ENCODE results near the gene LRCOL1. TPM values are rescaled to one million over a fixed set of nuclear protein-coding genes. Genes with fewer than 3 reads are reported as not detected.

LRCOL1 gene
- total RNA-seq, 1 donor = not detected

GRCh38 chr12:132571051-132571450, 39.3 kb downstream of the LRCOL1 start:
- no peak for DNase-seq (ENCODE audit: low read depth)
- no peak for TF ChIP-seq CTCF (IDR thresholded peaks at IDR 0.05; ENCODE audit: insufficient read depth, low read length)
- H3K4me3 ChIP-seq (ENCODE audit: low read depth, low read length) = no peak overlapping the region

- no peak for TF ChIP-seq CTCF (IDR thresholded peaks at IDR 0.05; ENCODE audit: insufficient read depth, low read length)
- H3K4me3 ChIP-seq (ENCODE audit: low read depth, low read length) = no peak overlapping the region
These were observed 39.7 kb downstream of the LRCOL1 start for GRCh38 chr12:132570635-132571034.

DNA sequence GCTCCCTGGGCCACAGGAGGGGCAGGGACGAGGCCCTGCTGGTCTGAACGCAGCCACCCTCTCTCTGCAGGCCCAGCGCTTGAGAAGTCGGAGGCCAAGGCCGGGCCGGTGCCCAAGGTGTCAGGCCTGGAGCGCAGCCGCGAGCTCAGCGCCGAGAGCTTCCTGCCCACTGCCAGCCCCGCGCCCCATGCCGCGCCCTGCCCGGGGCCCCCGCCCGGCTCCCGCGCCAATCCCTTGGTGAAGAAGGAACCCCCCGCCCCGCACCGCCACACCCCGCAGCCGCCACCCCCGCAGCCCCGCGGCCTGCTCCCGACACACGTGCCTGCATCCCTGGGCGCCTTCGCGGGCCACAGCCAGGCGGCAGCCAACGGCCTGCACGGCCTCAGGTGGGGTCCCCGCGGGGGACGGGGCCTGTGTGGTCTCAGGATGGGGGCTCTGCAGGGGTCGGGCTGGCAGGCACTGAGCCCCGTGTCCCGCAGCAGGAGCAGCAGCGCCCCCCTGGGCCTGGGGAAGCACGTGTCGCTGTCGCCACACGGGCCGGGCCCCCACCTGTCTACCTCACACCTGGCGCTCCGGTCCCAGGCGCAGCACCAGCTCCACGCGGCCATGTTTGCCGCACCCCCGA, 40.4 kb downstream of the LRCOL1 start:
- H3K4me3 ChIP-seq (ENCODE audit: low read depth, low read length) = no peak overlapping the region
- no peak for DNase-seq (ENCODE audit: low read depth)
- no peak for TF ChIP-seq CTCF (IDR thresholded peaks at IDR 0.05; ENCODE audit: insufficient read depth, low read length)

More at GRCh38 chr12:132570635-132571034, 39.7 kb downstream of the LRCOL1 start:
- no peak for DNase-seq (ENCODE audit: low read depth)

DNA sequence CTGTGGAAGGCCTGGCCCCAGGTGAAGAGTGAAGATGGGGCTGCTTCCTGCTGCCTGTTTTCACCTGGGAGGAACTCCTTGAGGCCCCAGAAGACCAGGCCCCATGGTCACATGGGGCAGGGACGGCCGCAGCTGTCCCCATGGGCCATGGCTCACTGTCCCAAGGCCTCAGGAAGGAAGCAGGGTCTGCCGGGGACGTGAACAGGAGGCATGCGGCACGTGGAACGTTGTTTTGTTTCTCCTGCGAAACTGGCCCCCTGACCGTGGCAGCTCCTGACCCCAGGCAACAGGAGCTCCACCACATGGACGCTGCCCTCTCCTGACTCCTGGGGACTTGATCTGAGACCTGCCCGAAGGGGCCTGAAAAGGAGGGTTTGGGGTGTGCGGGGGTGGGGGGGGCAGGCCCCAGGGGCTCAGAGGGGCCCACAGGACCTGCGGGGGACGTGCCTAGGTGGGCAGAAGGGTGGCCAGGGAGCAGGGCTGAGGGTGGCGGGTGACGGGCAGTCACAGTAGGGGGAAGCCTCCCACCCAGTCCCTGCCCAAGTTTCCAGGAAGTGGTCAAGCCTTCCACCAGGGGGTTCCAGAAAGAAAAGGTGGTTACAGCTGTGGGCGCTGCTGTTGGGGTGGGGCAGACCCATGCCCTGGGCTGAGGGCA, 41.4 kb downstream of the LRCOL1 start:
- DNase-seq (ENCODE audit: low read depth) = no peak
- no peak for TF ChIP-seq CTCF (IDR thresholded peaks at IDR 0.05; ENCODE audit: insufficient read depth, low read length)

GRCh38 chr12:132568301-132568700, 42.1 kb downstream of the LRCOL1 start:
- no peak for DNase-seq (ENCODE audit: low read depth)
- H3K4me3 ChIP-seq (ENCODE audit: low read depth, low read length) = no peak overlapping the region
- TF ChIP-seq CTCF (IDR thresholded peaks at IDR 0.05; ENCODE audit: insufficient read depth, low read length) = no peak

More for the DNA sequence above, 41.4 kb downstream of the LRCOL1 start:
- H3K4me3 ChIP-seq (ENCODE audit: low read depth, low read length) = no peak overlapping the region

- no peak for TF ChIP-seq CTCF (IDR thresholded peaks at IDR 0.05; ENCODE audit: insufficient read depth, low read length)
- H3K4me3 ChIP-seq (ENCODE audit: low read depth, low read length) = no peak overlapping the region
- DNase-seq (ENCODE audit: low read depth) = no peak
These were observed 43.8 kb downstream of the LRCOL1 start for GRCh38 chr12:132566516-132567131.

All from fibroblast of the aortic adventitia (primary cell).